ENCODE measurements around the gene RPTOR. TPM values are rescaled to one million over a fixed set of nuclear protein-coding genes. Genes with fewer than 3 reads are reported as not detected.

The RPTOR gene
- total and polyA plus RNA-seq, 10 of the 15 experiments (the other 5 are each of a cell fraction or from before 2014, with no cell fraction given), result 0.18 to 32.1 (median 7.8) TPM

- POLR2A ChIA-PET, result no interaction called here
- no peak overlapping the region for H3K27ac ChIP-seq (ENCODE audit: control insufficient read depth, insufficient read depth)
- TF ChIP-seq SMARCA5 (IDR thresholded peaks at IDR 0.05) (no peak), MAX (IDR thresholded peaks at IDR 0.05; ENCODE audit: low read depth, low read length) (no peak), PML (IDR thresholded peaks at IDR 0.05; ENCODE audit: low read length) (no peak), CREB1 (IDR thresholded peaks at IDR 0.05; ENCODE audit: low read depth) (no peak), RELA (IDR thresholded peaks at IDR 0.05; ENCODE audit: borderline replicate concordance, partially characterized antibody) (no peak), SMAD5 (IDR thresholded peaks at IDR 0.05; ENCODE audit: low read depth) (no peak), ZNF384 (IDR thresholded peaks at IDR 0.05; ENCODE audit: borderline replicate concordance, low read depth, low read length) (no peak), BCLAF1 (IDR thresholded peaks at IDR 0.05) (no peak), TAF1 (IDR thresholded peaks at IDR 0.05; ENCODE audit: borderline replicate concordance, low read depth, low read length) (no peak), ATF7 (IDR thresholded peaks at IDR 0.05; ENCODE audit: low read depth) (no peak), POLR2AphosphoS2 (IDR thresholded peaks at IDR 0.05; ENCODE audit: low read depth, low read length) (no peak)
- H4K20me1 ChIP-seq (ENCODE audit: control insufficient read depth, insufficient read depth), result no peaks in the 10 kb centered on the region
- FAIRE-seq, result no peak
- WGBS (ENCODE audit: insufficient coverage, insufficient replicate concordance, low lambda C conversion rate, missing lambda C conversion rate), result 94% methylated on average over 25 of the region's 25 CpGs
- in situ Hi-C loops (cut with MboI) (no loop called here), intact Hi-C loops (cut with micrococcal nuclease; ENCODE audit: unreplicated experiment) (no loop called here)
- H3K4me1 ChIP-seq (ENCODE audit: control insufficient read depth, insufficient read depth, low read length), result no peaks in the 10 kb centered on the region
- no TSS peak for BruUV-seq (replicated peaks)
- peaks cover 0 to 5% of the 10 kb centered on the region in 2 experiments; a peak in 3 of 4 replicates for H3K36me3 ChIP-seq (ENCODE audit: control insufficient read depth in 2 of 2, insufficient read depth in 2 of 2, low read length in 1 of 2)
- RAD21 ChIA-PET (ENCODE audit: unreplicated experiment), result no interaction called here
- no peak overlapping the region for H3K4me3 ChIP-seq
- H3K9ac ChIP-seq (ENCODE audit: control insufficient read depth, insufficient read depth, low read length), result no peak overlapping the region
- H3K27me3 ChIP-seq (replicated peaks in 1 of 2; ENCODE audit: control insufficient read depth in 2 of 2, insufficient read depth in 2 of 2, low read length in 1 of 2), result no peaks in the 10 kb centered on the region
- CTCF ChIA-PET, result no interaction called here
- H3K79me2 ChIP-seq (ENCODE audit: control insufficient read depth, insufficient read depth, low read length), result no peaks in the 10 kb centered on the region
- H3K4me2 ChIP-seq (ENCODE audit: control insufficient read depth, insufficient read depth), result no peak overlapping the region
- no peak for ATAC-seq
- H2AFZ ChIP-seq (ENCODE audit: control insufficient read depth, low read depth, low read length), result no peak overlapping the region
- SMC1A ChIA-PET (ENCODE audit: uncharacterized antibody, unreplicated experiment), result no interaction called here
- no peak for DNase-seq (ENCODE audit: low read depth, low spot score)
- no peaks in the 10 kb centered on the region for H3K9me3 ChIP-seq (replicated peaks; ENCODE audit: control insufficient read depth, insufficient read depth, low read length)
Observed at GRCh38 chr17:80798595-80799537, 254.2 kb downstream of the RPTOR start.
